Gastrocnemius medialis (tissue), 4 donors: ENCODE measurements around the gene PON2.

Experiments used
- POLR2A ChIP-seq, 2 donors: fragments of 450-650 bp; IDR thresholded peaks; one replicate each; pipeline ENCODE4 v1.6.1; 2017; ENCODE audit warnings: antibody characterized with exemption in 2 of 2, mild to moderate bottlenecking in 2 of 2, moderate library complexity in 2 of 2
- TF ChIP-seq, protein P1 (sequence below), 5 experiments: fragments of 450-650 bp in 3 of 5; fragments of 200-600 bp in 2 of 5; sonication (generic) in 2 of 5; IDR thresholded peaks in 4 of 5; conservative IDR thresholded peaks in 1 of 5; 1 replicate in 4 of 5; 2 replicates in 1 of 5; pipeline ENCODE4 v1.5.1; 2016 to 2019; ENCODE audit warnings: antibody characterized with exemption in 5 of 5, mild to moderate bottlenecking in 3 of 5, moderate library complexity in 3 of 5

DNA sequence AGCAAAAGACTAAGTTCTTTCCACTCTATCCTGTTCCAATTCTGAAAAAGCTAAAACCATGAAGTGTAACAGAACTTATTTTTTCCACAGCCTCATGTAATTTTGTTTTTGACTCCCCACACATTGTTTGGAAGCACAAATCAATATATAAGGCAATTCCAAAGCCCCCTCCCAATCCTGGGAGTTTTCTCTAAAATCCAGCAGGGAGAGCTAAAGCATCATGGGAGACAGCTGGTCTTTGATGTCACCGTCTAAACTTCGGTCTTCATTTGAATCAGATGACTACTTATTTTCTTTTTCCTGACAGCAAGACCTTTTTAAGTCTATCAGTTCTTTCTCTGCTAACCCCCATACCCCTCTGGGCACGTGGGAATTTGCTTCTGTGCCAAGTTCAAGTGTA is 77.2 kb downstream of the PON2 start:
- TF ChIP-seq, protein P1, sequence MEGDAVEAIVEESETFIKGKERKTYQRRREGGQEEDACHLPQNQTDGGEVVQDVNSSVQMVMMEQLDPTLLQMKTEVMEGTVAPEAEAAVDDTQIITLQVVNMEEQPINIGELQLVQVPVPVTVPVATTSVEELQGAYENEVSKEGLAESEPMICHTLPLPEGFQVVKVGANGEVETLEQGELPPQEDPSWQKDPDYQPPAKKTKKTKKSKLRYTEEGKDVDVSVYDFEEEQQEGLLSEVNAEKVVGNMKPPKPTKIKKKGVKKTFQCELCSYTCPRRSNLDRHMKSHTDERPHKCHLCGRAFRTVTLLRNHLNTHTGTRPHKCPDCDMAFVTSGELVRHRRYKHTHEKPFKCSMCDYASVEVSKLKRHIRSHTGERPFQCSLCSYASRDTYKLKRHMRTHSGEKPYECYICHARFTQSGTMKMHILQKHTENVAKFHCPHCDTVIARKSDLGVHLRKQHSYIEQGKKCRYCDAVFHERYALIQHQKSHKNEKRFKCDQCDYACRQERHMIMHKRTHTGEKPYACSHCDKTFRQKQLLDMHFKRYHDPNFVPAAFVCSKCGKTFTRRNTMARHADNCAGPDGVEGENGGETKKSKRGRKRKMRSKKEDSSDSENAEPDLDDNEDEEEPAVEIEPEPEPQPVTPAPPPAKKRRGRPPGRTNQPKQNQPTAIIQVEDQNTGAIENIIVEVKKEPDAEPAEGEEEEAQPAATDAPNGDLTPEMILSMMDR (IDR thresholded peaks at IDR 0.05 in 4 of 5, conservative IDR thresholded peaks at IDR 0.05 in 1 of 5), result no peak
- no peak for TF ChIP-seq POLR2A (IDR thresholded peaks at IDR 0.05)
